HepG2 (cell line): Measurements from ENCODE around the gene JADE2. TPM values are rescaled to one million over a fixed set of nuclear protein-coding genes. Genes with fewer than 3 reads are reported as not detected.

ENCODE experiments used
- ASH2L ChIP-seq: fragments of 300-600, 200-600 bp; sonication (generic); IDR thresholded peaks from 2 replicates; pipeline ENCODE4 v1.7.0; 2017; ENCODE audit warnings: low read depth, mild to moderate bottlenecking, moderate library complexity, mixed read lengths, low read length; ENCODE audit not compliant: insufficient read length
- BCL3 ChIP-seq: sonication (generic); formaldehyde crosslinking; IDR thresholded peaks from 2 replicates; pipeline ENCODE4 v1.5.1; 2020; ENCODE audit warnings: mild to moderate bottlenecking, missing genetic modification reagents, moderate library complexity
- BRCA1 ChIP-seq: sonication (generic); formaldehyde crosslinking; IDR thresholded peaks from 2 replicates; pipeline ENCODE4 v1.4.0; 2020; ENCODE audit warnings: missing genetic modification reagents
- CREB3 ChIP-seq: sonication (generic); formaldehyde crosslinking; IDR thresholded peaks from 2 replicates; pipeline ENCODE4 v1.5.0; 2020; ENCODE audit warnings: missing genetic modification reagents
- POGZ ChIP-seq: sonication (generic); formaldehyde crosslinking; IDR thresholded peaks from 2 replicates; pipeline ENCODE4 v1.4.0; 2020; ENCODE audit warnings: mild to moderate bottlenecking, missing genetic modification reagents
- TCF12 ChIP-seq, 2 experiments: fragments of 450-650 bp in 1 of 2; sonication (generic) in 1 of 2; formaldehyde crosslinking in 1 of 2; IDR thresholded peaks; 2 replicates each; pipeline versions ENCODE4 v1.6.1 to v1.8.0; 2017 to 2022; ENCODE audit warnings: antibody characterized with exemption in 1 of 2, mild to moderate bottlenecking in 1 of 2, missing genetic modification reagents in 1 of 2, moderate library complexity in 1 of 2
- TFDP2 ChIP-seq: sonication (generic); formaldehyde crosslinking; IDR thresholded peaks from 2 replicates; pipeline ENCODE4 v1.4.0; 2020; ENCODE audit warnings: missing genetic modification reagents
- ZKSCAN1 ChIP-seq: fragments of 150-350 bp; IDR thresholded peaks from 2 replicates; pipeline ENCODE4 v1.6.1; 2014; ENCODE audit warnings: low read length
- ZNF235 ChIP-seq: sonication (generic); formaldehyde crosslinking; IDR thresholded peaks from 2 replicates; pipeline ENCODE4 v1.8.1; 2023; ENCODE audit warnings: mild to moderate bottlenecking, missing genetic modification reagents, borderline replicate concordance
- ZNF280D ChIP-seq: sonication (generic); formaldehyde crosslinking; IDR thresholded peaks from 2 replicates; pipeline ENCODE4 v1.5.1; 2020; ENCODE audit warnings: mild to moderate bottlenecking, missing genetic modification reagents
- ZNF570 ChIP-seq: sonication (generic); formaldehyde crosslinking; IDR thresholded peaks from 2 replicates; pipeline ENCODE4 v1.4.0; 2020; ENCODE audit warnings: mild to moderate bottlenecking, missing genetic modification reagents, borderline replicate concordance
- ZNF616 ChIP-seq: sonication (generic); formaldehyde crosslinking; IDR thresholded peaks from 2 replicates; pipeline ENCODE4 v1.5.0; 2020; ENCODE audit warnings: low read depth, mild to moderate bottlenecking, missing genetic modification reagents
- ZNF790 ChIP-seq: sonication (generic); formaldehyde crosslinking; IDR thresholded peaks from 2 replicates; pipeline ENCODE4 v1.8.0; 2022; ENCODE audit warnings: missing genetic modification reagents, mild to moderate bottlenecking, borderline replicate concordance
- ZSCAN30 ChIP-seq: sonication (generic); formaldehyde crosslinking; IDR thresholded peaks from 2 replicates; pipeline ENCODE4 v1.5.0; 2020; ENCODE audit warnings: mild to moderate bottlenecking, missing genetic modification reagents
- polyA plus RNA-seq, 8 experiments: library from polyadenylated mRNA; depleted of rRNA in 3 of 8; stranded (reverse) in 7 of 8; unstranded in 1 of 8; fragments of >200 nt; fragmentation: Illumina TruSeq in 4 of 8; extraction: Trizol in 4 of 8; gene quantifications; 2 replicates each; pipeline versions ENCODE4 v1.2.1 to v1.2.3, GENCODE V29; 2011 to 2016; ENCODE audit warnings: low read depth in 4 of 8, missing spikeins in 1 of 8, mixed read lengths in 1 of 8; ENCODE audit not compliant: insufficient read depth in 1 of 8
- total RNA-seq, 5 experiments: library from RNA; depleted of rRNA; stranded (reverse); fragments of >200 nt; fragmentation: Illumina TruSeq; extraction: Trizol; gene quantifications; 2 replicates each; pipeline ENCODE4 v1.2.3, GENCODE V29; 2016; ENCODE audit warnings: low read depth in 1 of 5
- TF ChIP-seq, protein P1 (sequence below): sonication (generic); formaldehyde crosslinking; IDR thresholded peaks from 2 replicates; pipeline ENCODE4 v1.4.0; 2020; ENCODE audit warnings: missing genetic modification reagents, mild to moderate bottlenecking, borderline replicate concordance

JADE2 gene
- total and polyA plus RNA-seq, 2 of the 13 experiments (the other 11 are each of a cell fraction or from before 2014, with no cell fraction given) = 7.5 to 15.1 TPM

DNA sequence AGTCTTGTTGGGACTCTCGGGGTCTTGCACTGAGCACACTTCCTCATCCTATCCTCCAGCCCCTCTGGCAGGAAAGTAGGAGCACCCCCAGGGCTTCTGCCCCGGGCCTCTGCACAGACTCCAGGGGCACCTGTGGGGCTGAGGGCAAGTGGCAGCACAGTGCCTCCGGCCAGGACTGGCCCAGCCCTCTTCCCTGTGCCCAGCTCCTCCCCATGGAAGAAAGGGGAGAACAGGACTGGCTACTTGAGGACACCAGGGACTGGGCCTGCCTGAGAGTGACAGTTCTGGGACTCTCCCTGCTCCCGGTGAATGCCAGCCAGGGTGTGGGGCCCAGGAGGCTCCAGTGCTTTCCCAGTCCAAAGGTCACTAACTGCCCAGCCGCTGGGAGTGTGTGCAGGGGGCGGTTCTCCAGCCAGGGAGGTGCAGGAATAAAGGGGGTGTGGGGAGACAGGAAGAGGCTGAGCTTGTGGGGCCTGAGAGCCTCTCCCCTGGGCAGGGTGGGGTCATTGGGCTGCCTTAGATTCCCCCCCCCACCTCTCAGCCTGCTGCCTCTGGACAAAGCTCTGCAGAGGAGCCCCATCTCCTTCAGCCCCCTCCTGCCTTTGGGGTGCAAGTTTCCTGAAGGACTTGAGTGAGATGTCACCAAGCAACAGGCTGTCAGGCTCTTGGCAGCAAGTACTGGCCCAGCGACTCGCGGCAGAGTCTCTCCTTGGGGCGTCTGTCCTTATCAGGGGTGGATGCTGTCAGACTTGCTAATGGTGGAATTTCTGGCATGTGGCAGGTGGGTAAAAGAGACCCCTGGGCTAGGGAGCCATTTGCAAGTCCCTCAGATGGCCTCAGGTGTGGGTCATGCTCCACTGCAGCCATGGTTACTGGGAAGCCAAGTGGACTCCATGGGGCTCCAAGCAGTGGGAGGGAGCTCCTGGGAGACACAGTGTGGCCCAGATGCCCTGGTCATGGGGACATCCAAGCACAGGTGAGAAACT, 19.1 kb upstream of the JADE2 start (continued):
- TF ChIP-seq, protein P1, sequence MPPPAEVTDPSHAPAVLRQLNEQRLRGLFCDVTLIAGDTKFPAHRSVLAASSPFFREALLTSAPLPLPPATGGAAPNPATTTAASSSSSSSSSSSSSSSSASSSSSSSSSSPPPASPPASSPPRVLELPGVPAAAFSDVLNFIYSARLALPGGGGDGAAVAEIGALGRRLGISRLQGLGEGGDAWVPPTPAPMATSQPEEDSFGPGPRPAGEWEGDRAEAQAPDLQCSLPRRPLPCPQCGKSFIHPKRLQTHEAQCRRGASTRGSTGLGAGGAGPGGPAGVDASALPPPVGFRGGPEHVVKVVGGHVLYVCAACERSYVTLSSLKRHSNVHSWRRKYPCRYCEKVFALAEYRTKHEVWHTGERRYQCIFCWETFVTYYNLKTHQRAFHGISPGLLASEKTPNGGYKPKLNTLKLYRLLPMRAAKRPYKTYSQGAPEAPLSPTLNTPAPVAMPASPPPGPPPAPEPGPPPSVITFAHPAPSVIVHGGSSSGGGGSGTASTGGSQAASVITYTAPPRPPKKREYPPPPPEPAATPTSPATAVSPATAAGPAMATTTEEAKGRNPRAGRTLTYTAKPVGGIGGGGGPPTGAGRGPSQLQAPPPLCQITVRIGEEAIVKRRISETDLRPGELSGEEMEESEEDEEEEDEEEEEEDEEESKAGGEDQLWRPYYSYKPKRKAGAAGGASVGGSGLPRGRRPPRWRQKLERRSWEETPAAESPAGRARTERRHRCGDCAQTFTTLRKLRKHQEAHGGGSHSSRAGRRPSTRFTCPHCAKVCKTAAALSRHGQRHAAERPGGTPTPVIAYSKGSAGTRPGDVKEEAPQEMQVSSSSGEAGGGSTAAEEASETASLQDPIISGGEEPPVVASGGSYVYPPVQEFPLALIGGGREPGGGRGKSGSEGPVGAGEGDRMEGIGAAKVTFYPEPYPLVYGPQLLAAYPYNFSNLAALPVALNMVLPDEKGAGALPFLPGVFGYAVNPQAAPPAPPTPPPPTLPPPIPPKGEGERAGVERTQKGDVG (CRISPR knock-in tag) = no peak; the same call in 1 of the 2 replicates
- TF ChIP-seq ZNF570 (CRISPR knock-in tag) (no peak), ZNF280D (CRISPR knock-in tag) (peak; percentile 95), ZNF790 (CRISPR knock-in tag) (no peak), ZKSCAN1 (no peak), ASH2L (peak; percentile 73), BRCA1 (CRISPR knock-in tag) (no peak), BCL3 (CRISPR knock-in tag) (peak; percentile 90; the same call in 1 of the 2 replicates), TCF12 (IDR thresholded peaks at IDR 0.05) (no peak), TCF12 (CRISPR knock-in tag; IDR thresholded peaks at IDR 0.05) (0 out of 2 replicates have a peak, but pooled peaks have one; percentile 19), POGZ (CRISPR knock-in tag) (peak; percentile 79), ZNF235 (CRISPR knock-in tag) (no peak), TFDP2 (CRISPR knock-in tag) (no peak; the same call in 1 of the 2 replicates), CREB3 (no peak), ZSCAN30 (CRISPR knock-in tag) (0 out of 2 replicates have a peak, but pooled peaks have one; percentile 29), ZNF616 (CRISPR knock-in tag) (no peak)
